ENCODE data around the gene FAM13A.

Gene FAM13A

GRCh38 chr4:88750369-88750768 lies 306.6 kb downstream of the FAM13A start:
- DNase-seq (ENCODE audit: low read depth in 2 of 2) = no peak

DNA sequence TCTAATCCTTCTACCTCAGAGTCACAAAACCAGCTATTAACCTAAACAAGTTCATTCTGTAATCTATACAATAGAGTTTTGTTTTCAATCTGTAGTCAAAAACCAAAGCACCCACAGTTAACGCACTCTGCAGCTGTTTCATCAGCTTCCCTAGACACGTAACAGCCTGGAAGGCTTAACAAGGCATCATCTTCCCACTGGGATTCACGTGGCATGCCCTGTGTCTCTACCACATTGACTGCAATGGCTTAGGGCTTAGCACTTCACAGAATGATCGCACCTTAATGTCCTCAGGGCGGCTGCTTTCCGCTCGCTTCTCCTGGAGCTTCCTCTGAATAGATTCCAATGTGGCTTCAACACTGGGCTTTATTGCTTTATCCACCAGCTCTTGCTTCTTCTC lies 309.6 kb downstream of the FAM13A start:
- DNase-seq (ENCODE audit: low read depth in 2 of 2) = no peak

GRCh38 chr4:88746206-88746605 lies 310.8 kb downstream of the FAM13A start:
- DNase-seq (ENCODE audit: low read depth in 2 of 2) = no peak

GRCh38 chr4:88745581-88746163 lies 311.3 kb downstream of the FAM13A start:
- no peak for DNase-seq (ENCODE audit: low read depth in 2 of 2)

DNA sequence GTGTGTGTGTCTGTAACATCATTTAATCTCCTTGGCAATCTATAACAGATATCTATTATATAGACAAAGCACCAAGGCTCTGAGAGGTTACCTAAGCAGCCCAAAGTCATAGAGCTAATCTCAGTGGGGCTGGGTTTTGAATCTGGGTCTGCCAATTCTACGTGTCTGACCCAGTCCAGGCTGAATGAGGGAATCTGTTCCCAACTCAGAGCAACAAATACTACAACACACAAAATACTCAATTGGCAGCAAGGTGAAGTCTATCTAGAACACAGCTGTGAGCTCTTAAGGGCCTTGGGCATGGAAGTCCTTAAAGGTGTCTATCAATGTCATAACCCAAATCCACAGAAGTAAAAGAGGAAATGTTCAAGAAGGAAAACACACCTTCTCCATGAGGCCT lies 311.8 kb downstream of the FAM13A start:
- no peak for DNase-seq (ENCODE audit: low read depth in 2 of 2)

GRCh38 chr4:88744609-88745008 lies 312.4 kb downstream of the FAM13A start:
- no peak for DNase-seq (ENCODE audit: low read depth in 2 of 2)

GRCh38 chr4:88743696-88744095 lies 313.3 kb downstream of the FAM13A start:
- DNase-seq (ENCODE audit: low read depth in 2 of 2) = peak; percentile 45 to 57

DNA sequence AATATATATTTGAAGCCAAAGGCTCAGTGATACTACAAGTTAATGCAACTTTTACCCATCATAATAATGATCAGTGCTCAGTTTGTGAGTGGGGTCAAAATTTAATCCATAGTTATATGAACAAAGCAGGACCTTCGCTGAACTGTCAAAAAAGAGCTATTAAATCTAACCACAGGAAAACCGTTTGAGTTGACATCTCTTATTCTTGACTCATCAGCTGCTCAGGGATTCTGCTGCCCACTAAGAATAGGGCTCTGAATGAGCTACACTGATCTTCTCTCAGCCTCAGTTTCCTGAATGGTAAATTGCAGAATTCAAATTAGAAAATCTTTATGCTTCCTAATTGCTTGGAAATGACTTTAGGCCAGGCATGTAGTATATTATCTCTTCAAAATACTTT lies 314.4 kb downstream of the FAM13A start:
- no peak for DNase-seq (ENCODE audit: low read depth in 2 of 2)

GRCh38 chr4:88738180-88738579 lies 318.8 kb downstream of the FAM13A start:
- DNase-seq (ENCODE audit: low read depth in 2 of 2) = no peak

DNA sequence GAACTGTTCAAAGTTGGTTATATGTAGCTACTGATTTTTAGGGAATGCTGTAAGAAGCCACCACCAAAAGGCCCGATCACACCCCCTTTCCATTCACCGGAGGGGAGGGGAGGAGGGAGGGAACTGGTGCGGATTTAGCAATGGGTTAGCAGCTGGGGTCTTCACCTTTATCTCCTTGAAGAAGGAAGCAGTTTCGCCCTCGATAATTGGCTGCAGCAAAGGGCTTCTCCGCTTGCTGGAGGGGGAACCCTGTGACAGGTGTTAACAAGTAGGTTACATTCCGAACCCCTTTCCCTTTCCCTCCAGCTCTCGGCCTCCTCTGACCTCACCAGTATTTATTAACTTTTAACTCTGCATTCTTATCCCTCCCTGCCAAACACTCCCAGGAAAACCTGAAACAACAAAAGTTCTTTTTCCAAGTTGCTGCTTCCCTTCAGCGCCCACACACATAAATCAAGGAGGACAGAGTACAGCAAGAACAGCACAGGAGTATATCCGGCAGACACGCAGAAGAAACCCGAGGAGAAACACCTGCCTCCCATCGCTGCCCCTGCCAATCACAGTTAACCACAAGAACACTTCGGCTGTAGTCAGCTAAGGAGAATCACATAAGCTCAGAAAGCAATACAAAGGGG lies 319.6 kb downstream of the FAM13A start:
- DNase-seq (ENCODE audit: low read depth in 2 of 2) = no peak

- DNase-seq (ENCODE audit: low read depth in 2 of 2) = no peak
Observed at GRCh38 chr4:88736264-88736663, 320.7 kb downstream of the FAM13A start.

- no peak for DNase-seq (ENCODE audit: low read depth in 2 of 2)
Observed at GRCh38 chr4:88735564-88735963, 321.4 kb downstream of the FAM13A start.

GRCh38 chr4:88734403-88734949 lies 322.5 kb downstream of the FAM13A start:
- no peak for DNase-seq (ENCODE audit: low read depth in 2 of 2)

- no peak for DNase-seq (ENCODE audit: low read depth in 2 of 2)
Observed at GRCh38 chr4:88732714-88733368, 324.1 kb downstream of the FAM13A start.

DNA sequence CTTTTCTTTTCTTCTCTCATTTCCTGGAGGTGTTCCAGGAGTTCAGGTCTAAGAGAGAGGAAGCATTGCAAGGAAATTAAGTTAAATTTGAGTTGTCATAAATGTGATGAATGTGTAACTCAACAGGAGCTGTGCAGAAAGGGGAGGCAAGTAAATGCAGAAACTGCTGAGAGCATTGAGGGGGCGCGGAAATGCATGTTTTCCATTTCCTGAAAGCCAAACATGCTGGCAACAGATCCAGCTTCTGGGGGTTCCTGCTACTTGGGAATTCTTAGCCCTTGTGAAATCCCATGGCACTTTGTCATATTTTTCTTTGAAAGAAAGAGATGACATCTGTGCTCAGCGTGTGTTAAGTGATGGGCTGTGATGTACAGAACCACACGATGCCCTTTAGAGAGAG lies 325.6 kb downstream of the FAM13A start:
- peak; percentile 42 to 51 for DNase-seq (ENCODE audit: low read depth in 2 of 2)

DNA sequence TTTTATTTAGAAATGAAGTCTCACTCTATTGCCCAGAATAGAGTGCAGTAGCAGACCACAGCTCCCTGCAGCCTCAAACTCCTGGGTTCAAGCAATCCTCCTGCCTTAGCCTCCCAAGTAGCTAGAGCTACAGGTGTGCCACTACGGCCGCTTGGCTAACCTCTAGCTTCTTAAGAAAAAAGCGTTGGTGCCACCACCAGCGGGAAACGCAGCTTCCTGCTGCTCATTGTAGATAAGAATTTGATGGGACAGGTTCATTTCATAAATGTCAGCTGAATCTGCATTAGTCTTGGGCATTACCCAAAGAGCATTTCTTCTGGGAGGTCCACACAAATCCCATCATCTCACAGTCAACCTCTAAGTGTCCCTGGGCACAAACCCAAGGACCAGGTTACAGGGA lies 326.2 kb downstream of the FAM13A start:
- no peak for DNase-seq (ENCODE audit: low read depth in 2 of 2)

GRCh38 chr4:88729146-88729760 lies 327.7 kb downstream of the FAM13A start:
- no peak for DNase-seq (ENCODE audit: low read depth in 2 of 2)

GRCh38 chr4:88728146-88728545 lies 328.8 kb downstream of the FAM13A start:
- DNase-seq (ENCODE audit: low read depth in 2 of 2) = no peak

- no peak for DNase-seq (ENCODE audit: low read depth in 2 of 2)
Observed at GRCh38 chr4:88725986-88726385, 331.0 kb downstream of the FAM13A start.

- no peak for DNase-seq (ENCODE audit: low read depth in 2 of 2)
Observed at GRCh38 chr4:88725143-88725542, 331.8 kb downstream of the FAM13A start.

- DNase-seq (ENCODE audit: low read depth in 2 of 2) = no peak
Observed at GRCh38 chr4:88724406-88724805, 332.6 kb downstream of the FAM13A start.

DNA sequence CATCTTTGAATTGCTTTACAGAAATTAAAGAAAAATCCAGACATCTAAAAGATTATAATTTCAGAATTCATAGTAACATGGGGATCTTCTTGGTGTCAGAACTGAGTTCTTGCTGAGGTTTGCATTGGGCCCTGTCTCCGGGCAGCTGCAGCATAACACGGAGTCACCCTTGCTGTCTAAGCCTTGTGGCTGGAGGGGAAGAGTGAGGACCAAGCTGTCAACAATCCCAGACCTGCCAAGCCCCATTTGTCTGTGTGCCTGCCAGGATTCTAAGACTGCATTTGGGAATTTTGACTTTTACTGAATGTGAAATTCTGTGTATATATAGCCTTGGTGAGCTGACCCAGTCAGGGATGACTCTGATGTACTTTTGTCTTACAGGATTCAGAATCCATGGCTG lies 334.2 kb downstream of the FAM13A start:
- no peak for DNase-seq (ENCODE audit: low read depth in 2 of 2)

Data from fibroblast of skin of left quadriceps (primary cell).